ENCODE results near the gene ZBTB11. TPM values are rescaled to one million over a fixed set of nuclear protein-coding genes. Genes with fewer than 3 reads are reported as not detected.
"Not testable (repeated sequence)": the region's sequence is repeated elsewhere in the genome, so short reads cannot be mapped to it uniquely, and the experiment has no call there.

Gene ZBTB11
- total and polyA plus RNA-seq, 9 donors: 11.1 to 17.7 (median 14.6) TPM

DNA sequence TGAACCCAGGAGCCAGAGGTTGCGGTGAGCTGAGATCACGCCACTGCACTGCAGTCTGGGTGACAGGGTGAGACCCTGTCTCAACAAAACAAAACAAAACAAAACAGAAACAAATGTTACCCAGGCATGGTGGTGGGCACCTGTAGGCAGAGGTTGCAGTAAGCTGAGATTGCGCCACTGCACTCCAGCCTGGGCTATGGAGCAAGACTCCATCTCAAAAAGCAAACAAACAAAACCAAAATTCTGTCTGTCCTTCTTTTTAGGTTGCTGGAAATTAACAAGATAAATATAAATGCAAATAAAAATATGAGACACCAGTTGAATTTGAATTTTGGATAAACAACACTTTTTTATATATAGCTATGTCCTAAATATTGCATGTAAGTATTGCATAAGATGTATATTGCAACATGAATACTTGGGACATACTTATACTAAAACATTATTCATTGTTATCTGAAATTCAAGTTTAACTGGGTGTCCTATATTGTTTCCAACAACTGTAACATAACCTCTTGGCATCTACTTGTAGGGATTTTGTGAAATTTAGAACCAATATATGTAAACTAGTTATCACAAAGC lies 42.8 kb upstream of the ZBTB11 start:
- Histone ChIP-seq H3K4me3 (ENCODE audit: low read length) (no peak overlapping the region), H3K36me3 (ENCODE audit: control insufficient read depth, insufficient read depth, low read length) (no peaks in the 10 kb centered on the region), H3K9me3 (replicated peaks; ENCODE audit: control insufficient read depth, low read depth, low read length) (no peaks in the 10 kb centered on the region), H3K4me1 (ENCODE audit: control insufficient read depth, insufficient read depth, low read length) (peaks cover 7% of the 10 kb centered on the region), H3K27me3 (ENCODE audit: control insufficient read depth, insufficient read depth, low read length) (no peaks in the 10 kb centered on the region), H3K27ac (ENCODE audit: low read length) (no peak overlapping the region)
- DNase-seq: no peak
- no CpG with 5 or more reads among the region's 3 CpGs for WGBS (ENCODE audit: insufficient coverage)

DNA sequence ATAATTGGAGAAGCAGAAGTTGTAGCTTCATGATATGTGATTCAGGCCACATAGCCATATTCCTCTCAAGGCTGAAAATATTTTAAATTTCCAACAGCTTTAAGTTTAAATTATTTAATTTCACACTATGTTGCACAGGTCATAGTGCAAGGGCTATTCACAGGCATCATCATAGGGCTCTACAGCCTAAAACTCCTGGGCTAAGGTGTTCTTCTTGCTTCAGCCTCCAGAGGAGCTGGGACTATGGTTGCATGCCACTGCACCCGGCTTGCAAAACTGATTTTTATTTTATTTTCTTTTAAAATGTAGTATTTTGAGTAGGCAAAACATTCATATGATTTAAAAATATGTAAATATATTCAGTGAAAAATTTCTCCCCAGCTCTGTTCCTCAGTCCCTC lies 41.5 kb upstream of the ZBTB11 start:
- DNase-seq: no peak
- Histone ChIP-seq H3K9me3 (replicated peaks; ENCODE audit: control insufficient read depth, low read depth, low read length) (no peaks in the 10 kb centered on the region), H3K27ac (ENCODE audit: low read length) (no peak overlapping the region), H3K27me3 (ENCODE audit: control insufficient read depth, insufficient read depth, low read length) (no peaks in the 10 kb centered on the region), H3K4me3 (ENCODE audit: low read length) (no peak overlapping the region), H3K4me1 (ENCODE audit: control insufficient read depth, insufficient read depth, low read length) (peaks cover 5% of the 10 kb centered on the region), H3K36me3 (ENCODE audit: control insufficient read depth, insufficient read depth, low read length) (no peaks in the 10 kb centered on the region)
- WGBS (ENCODE audit: insufficient coverage): no CpG with 5 or more reads among the region's 1 CpG

GRCh38 chr3:101709126-101709525 lies 32.2 kb upstream of the ZBTB11 start:
- H3K27ac ChIP-seq (ENCODE audit: low read length): no peak overlapping the region
- no peaks in the 10 kb centered on the region for H3K36me3 ChIP-seq (ENCODE audit: control insufficient read depth, insufficient read depth, low read length)
- H3K9me3 ChIP-seq (replicated peaks; ENCODE audit: control insufficient read depth, low read depth, low read length): no peaks in the 10 kb centered on the region
- DNase-seq: no peak
- H3K4me3 ChIP-seq (ENCODE audit: low read length): no peak overlapping the region
- no CpG with 5 or more reads among the region's 4 CpGs for WGBS (ENCODE audit: insufficient coverage)
- H3K4me1 ChIP-seq (ENCODE audit: control insufficient read depth, insufficient read depth, low read length): no peaks in the 10 kb centered on the region
- H3K27me3 ChIP-seq (ENCODE audit: control insufficient read depth, insufficient read depth, low read length): no peaks in the 10 kb centered on the region

DNA sequence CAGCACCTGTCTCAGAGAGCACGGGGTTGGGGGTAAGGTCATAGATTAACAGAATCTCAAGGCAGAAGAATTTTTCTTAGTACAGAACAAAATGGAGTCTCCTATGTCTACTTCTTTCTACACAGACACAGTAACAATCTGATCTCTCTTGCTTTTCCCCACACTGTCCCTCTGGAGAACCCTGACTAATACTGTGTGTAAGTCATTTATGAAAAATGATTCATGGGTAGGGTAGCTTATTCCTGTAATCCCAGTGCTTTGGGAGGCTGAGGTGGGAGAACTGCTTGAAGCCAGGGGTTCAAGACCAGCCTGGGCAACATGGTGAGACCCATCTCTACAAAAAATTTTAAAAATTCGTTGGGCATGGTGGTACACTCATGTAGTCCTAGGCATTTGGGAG lies 27.7 kb upstream of the ZBTB11 start:
- 40% methylated on average over 2 of the region's 2 CpGs for WGBS (ENCODE audit: insufficient coverage)
- not testable (repeated sequence) for H3K36me3 ChIP-seq (ENCODE audit: control insufficient read depth, insufficient read depth, low read length); H3K27ac ChIP-seq (ENCODE audit: low read length); H3K4me3 ChIP-seq (ENCODE audit: low read length); H3K27me3 ChIP-seq (ENCODE audit: control insufficient read depth, insufficient read depth, low read length); H3K9me3 ChIP-seq (replicated peaks; ENCODE audit: control insufficient read depth, low read depth, low read length); DNase-seq; H3K4me1 ChIP-seq (ENCODE audit: control insufficient read depth, insufficient read depth, low read length)

- 80% methylated on average over 1 of the region's 2 CpGs for WGBS (ENCODE audit: insufficient coverage)
- no peaks in the 10 kb centered on the region for H3K4me1 ChIP-seq (ENCODE audit: control insufficient read depth, insufficient read depth, low read length)
- no peak overlapping the region for H3K27ac ChIP-seq (ENCODE audit: low read length)
- H3K4me3 ChIP-seq (ENCODE audit: low read length): no peak overlapping the region
- no peaks in the 10 kb centered on the region for H3K36me3 ChIP-seq (ENCODE audit: control insufficient read depth, insufficient read depth, low read length)
- no peak for DNase-seq
- no peaks in the 10 kb centered on the region for H3K27me3 ChIP-seq (ENCODE audit: control insufficient read depth, insufficient read depth, low read length)
- H3K9me3 ChIP-seq (replicated peaks; ENCODE audit: control insufficient read depth, low read depth, low read length): no peaks in the 10 kb centered on the region
Measured at GRCh38 chr3:101703169-101703568, 26.2 kb upstream of the ZBTB11 start.

- Histone ChIP-seq H3K4me1 (ENCODE audit: control insufficient read depth, insufficient read depth, low read length) (no peaks in the 10 kb centered on the region), H3K36me3 (ENCODE audit: control insufficient read depth, insufficient read depth, low read length) (no peaks in the 10 kb centered on the region), H3K27ac (ENCODE audit: low read length) (no peak overlapping the region), H3K4me3 (ENCODE audit: low read length) (no peak overlapping the region), H3K27me3 (ENCODE audit: control insufficient read depth, insufficient read depth, low read length) (no peaks in the 10 kb centered on the region), H3K9me3 (replicated peaks; ENCODE audit: control insufficient read depth, low read depth, low read length) (no peaks in the 10 kb centered on the region)
- no CpG with 5 or more reads among the region's 1 CpG for WGBS (ENCODE audit: insufficient coverage)
- DNase-seq: no peak
Measured at GRCh38 chr3:101702726-101703125, 25.8 kb upstream of the ZBTB11 start.

- Histone ChIP-seq H3K27me3 (ENCODE audit: control insufficient read depth, insufficient read depth, low read length) (no peaks in the 10 kb centered on the region), H3K4me1 (ENCODE audit: control insufficient read depth, insufficient read depth, low read length) (no peaks in the 10 kb centered on the region), H3K4me3 (ENCODE audit: low read length) (no peak overlapping the region), H3K36me3 (ENCODE audit: control insufficient read depth, insufficient read depth, low read length) (no peaks in the 10 kb centered on the region), H3K27ac (ENCODE audit: low read length) (no peak overlapping the region), H3K9me3 (replicated peaks; ENCODE audit: control insufficient read depth, low read depth, low read length) (no peaks in the 10 kb centered on the region)
- no peak for DNase-seq
- WGBS (ENCODE audit: insufficient coverage): 90% methylated on average over 4 of the region's 7 CpGs
Measured at GRCh38 chr3:101701696-101702634, 25.0 kb upstream of the ZBTB11 start.

GRCh38 chr3:101695779-101696372 lies 18.9 kb upstream of the ZBTB11 start:
- no peaks in the 10 kb centered on the region for H3K9me3 ChIP-seq (replicated peaks; ENCODE audit: control insufficient read depth, low read depth, low read length)
- H3K4me3 ChIP-seq (ENCODE audit: low read length): no peak overlapping the region
- peak; percentile 76 for DNase-seq
- no peaks in the 10 kb centered on the region for H3K27me3 ChIP-seq (ENCODE audit: control insufficient read depth, insufficient read depth, low read length)
- no peak overlapping the region for H3K27ac ChIP-seq (ENCODE audit: low read length)
- H3K36me3 ChIP-seq (ENCODE audit: control insufficient read depth, insufficient read depth, low read length): no peaks in the 10 kb centered on the region
- peaks cover 4% of the 10 kb centered on the region for H3K4me1 ChIP-seq (ENCODE audit: control insufficient read depth, insufficient read depth, low read length)
- no CpG with 5 or more reads among the region's 10 CpGs for WGBS (ENCODE audit: insufficient coverage)

DNA sequence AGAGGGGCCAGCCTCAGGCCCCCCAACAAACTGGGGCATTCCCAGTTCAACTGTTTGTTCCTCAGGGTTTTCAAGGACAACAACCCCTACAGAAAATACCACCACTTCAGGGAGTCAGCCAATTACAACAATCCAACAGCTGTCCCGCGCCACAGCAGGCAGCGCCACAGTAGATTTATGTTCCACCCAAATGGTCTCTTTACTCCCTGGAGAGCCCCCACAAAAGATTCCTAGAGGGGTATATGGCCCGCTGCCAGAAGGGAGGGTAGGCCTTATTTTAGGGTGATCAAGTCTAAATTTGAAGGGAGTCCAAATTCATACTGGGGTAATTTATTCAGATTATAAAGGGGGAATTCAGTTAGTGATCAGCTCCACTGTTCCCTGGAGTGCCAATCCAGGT lies 17.9 kb upstream of the ZBTB11 start:
- H3K27me3 ChIP-seq (ENCODE audit: control insufficient read depth, insufficient read depth, low read length): not testable (repeated sequence)
- peak overlapping the region; percentile 55 for H3K27ac ChIP-seq (ENCODE audit: low read length)

GRCh38 chr3:101693540-101693939 lies 16.6 kb upstream of the ZBTB11 start:
- H3K36me3 ChIP-seq (ENCODE audit: control insufficient read depth, insufficient read depth, low read length); H3K27ac ChIP-seq (ENCODE audit: low read length); H3K4me1 ChIP-seq (ENCODE audit: control insufficient read depth, insufficient read depth, low read length); H3K27me3 ChIP-seq (ENCODE audit: control insufficient read depth, insufficient read depth, low read length); H3K9me3 ChIP-seq (replicated peaks; ENCODE audit: control insufficient read depth, low read depth, low read length); H3K4me3 ChIP-seq (ENCODE audit: low read length): not testable (repeated sequence)
- DNase-seq: peak; percentile 32
- WGBS (ENCODE audit: insufficient coverage): 71% methylated on average over 3 of the region's 13 CpGs

More for the DNA sequence above, 17.9 kb upstream of the ZBTB11 start:
- no CpG with 5 or more reads among the region's 4 CpGs for WGBS (ENCODE audit: insufficient coverage)
- DNase-seq: peak; percentile 25
- H3K36me3 ChIP-seq (ENCODE audit: control insufficient read depth, insufficient read depth, low read length); H3K4me3 ChIP-seq (ENCODE audit: low read length); H3K4me1 ChIP-seq (ENCODE audit: control insufficient read depth, insufficient read depth, low read length); H3K9me3 ChIP-seq (replicated peaks; ENCODE audit: control insufficient read depth, low read depth, low read length): not testable (repeated sequence)

Data from muscle of leg (tissue), 11 donors.